H9 (cell line): ENCODE data around the gene GPC6. TPM values are rescaled to one million over a fixed set of nuclear protein-coding genes. Genes with fewer than 3 reads are reported as not detected.

Experiments
- DNase-seq: peaks from one replicate; pipeline ENCODE4 v3.0.0-alpha.2; 2017
- H2AFZ ChIP-seq: one replicate; pipeline ENCODE4 v1.6.1; 2013; ENCODE audit warnings: mild to moderate bottlenecking, low read length, control low read depth, moderate library complexity
- H2AK5ac ChIP-seq: 2 replicates; pipeline ENCODE4 v1.6.1; 2013; ENCODE audit warnings: low read length, control low read depth, mixed read lengths; ENCODE audit not compliant: insufficient read length
- H2BK120ac ChIP-seq: one replicate; pipeline ENCODE4 v1.6.1; 2013; ENCODE audit warnings: low read depth, mild to moderate bottlenecking, low read length, control low read depth, inconsistent platforms; ENCODE audit not compliant: poor library complexity, severe bottlenecking
- H2BK12ac ChIP-seq: 2 replicates; pipeline ENCODE4 v1.6.1; 2013; ENCODE audit warnings: low read length, control low read depth, mixed read lengths, low read depth; ENCODE audit not compliant: insufficient read length
- H2BK15ac ChIP-seq: 2 replicates; pipeline ENCODE4 v1.6.1; 2013; ENCODE audit warnings: low read depth, low read length, control low read depth
- H2BK20ac ChIP-seq: one replicate; pipeline ENCODE4 v1.6.1; 2013; ENCODE audit warnings: low read depth, mild to moderate bottlenecking, low read length, control low read depth, inconsistent platforms; ENCODE audit not compliant: poor library complexity, severe bottlenecking
- H2BK5ac ChIP-seq: 2 replicates; pipeline ENCODE4 v1.6.1; 2013; ENCODE audit warnings: low read length, control low read depth, mixed read lengths; ENCODE audit not compliant: insufficient read length
- H3K14ac ChIP-seq: 2 replicates; pipeline ENCODE4 v1.6.1; 2013; ENCODE audit warnings: low read length, control low read depth; ENCODE audit not compliant: insufficient read depth
- H3K18ac ChIP-seq: 2 replicates; pipeline ENCODE4 v1.6.1; 2013; ENCODE audit warnings: low read depth, mild to moderate bottlenecking, mixed read lengths, low read length, control low read depth; ENCODE audit not compliant: insufficient read length
- H3K23ac ChIP-seq: 2 replicates; pipeline ENCODE4 v1.6.1; 2013; ENCODE audit warnings: low read length, control low read depth, mixed read lengths, low read depth; ENCODE audit not compliant: insufficient read length
- H3K23me2 ChIP-seq: 2 replicates; pipeline ENCODE4 v1.6.1; 2013; ENCODE audit warnings: low read depth, mild to moderate bottlenecking, mixed read lengths, low read length, control low read depth; ENCODE audit not compliant: insufficient read length, poor library complexity, severe bottlenecking
- H3K27ac ChIP-seq: 2 replicates; pipeline ENCODE4 v1.5.1; 2013; ENCODE audit warnings: low read length, control low read depth, mixed read lengths, low read depth; ENCODE audit not compliant: insufficient read length
- H3K27me3 ChIP-seq: 2 replicates; pipeline ENCODE4 v1.6.1; 2013; ENCODE audit warnings: low read length, control low read depth, inconsistent platforms; ENCODE audit not compliant: insufficient read depth
- H3K4ac ChIP-seq: 2 replicates; pipeline ENCODE4 v1.6.1; 2013; ENCODE audit warnings: low read depth, mild to moderate bottlenecking, control low read depth, inconsistent platforms, low read length, moderate library complexity
- H3K4me1 ChIP-seq: 2 replicates; pipeline ENCODE4 v1.6.1; 2013; ENCODE audit warnings: low read length, control low read depth, inconsistent platforms; ENCODE audit not compliant: insufficient read depth
- H3K4me2 ChIP-seq: 2 replicates; pipeline ENCODE4 v1.6.1; 2013; ENCODE audit warnings: low read length, control low read depth, mixed read lengths; ENCODE audit not compliant: insufficient read length, insufficient read depth
- H3K56ac ChIP-seq: 2 replicates; pipeline ENCODE4 v1.6.1; 2013; ENCODE audit warnings: low read depth, mild to moderate bottlenecking, mixed read lengths, low read length, control low read depth; ENCODE audit not compliant: insufficient read length
- H3K79me1 ChIP-seq: 2 replicates; pipeline ENCODE4 v1.6.1; 2013; ENCODE audit warnings: low read depth, mild to moderate bottlenecking, moderate library complexity, low read length, control low read depth, inconsistent platforms; ENCODE audit not compliant: insufficient read depth, poor library complexity, severe bottlenecking
- H3K79me2 ChIP-seq: 2 replicates; pipeline ENCODE4 v1.6.1; 2013; ENCODE audit warnings: low read length, control low read depth, inconsistent platforms; ENCODE audit not compliant: insufficient read depth
- H3K9ac ChIP-seq: 2 replicates; pipeline ENCODE4 v1.6.1; 2013; ENCODE audit warnings: low read length, control low read depth, mixed read lengths; ENCODE audit not compliant: insufficient read length; ENCODE audit errors: extremely low read depth
- H3K9me3 ChIP-seq: one replicate; pipeline ENCODE4 v1.6.1; 2013; ENCODE audit warnings: low read depth, low read length, inconsistent platforms; ENCODE audit not compliant: control insufficient read depth
- H3T11ph ChIP-seq: one replicate; pipeline ENCODE4 v1.6.1; 2013; ENCODE audit warnings: mild to moderate bottlenecking, low read length, control low read depth, inconsistent platforms
- H4K20me1 ChIP-seq: one replicate; pipeline ENCODE4 v1.6.1; 2013; ENCODE audit not compliant: control insufficient read depth, insufficient read length, insufficient read depth
- H4K5ac ChIP-seq: 2 replicates; pipeline ENCODE4 v1.6.1; 2013; ENCODE audit warnings: low read depth, mild to moderate bottlenecking, mixed read lengths, low read length, control low read depth; ENCODE audit not compliant: insufficient read length
- H4K8ac ChIP-seq: replicated peaks from 2 replicates; pipeline ENCODE4 v1.6.1; 2013; ENCODE audit warnings: low read length, control low read depth, mixed read lengths, low read depth; ENCODE audit not compliant: insufficient read length
- H4K91ac ChIP-seq: 2 replicates; pipeline ENCODE4 v1.6.1; 2013; ENCODE audit warnings: low read depth, mild to moderate bottlenecking, moderate library complexity, mixed read lengths, low read length, control low read depth; ENCODE audit not compliant: insufficient read length
- H3K27ac Mint-ChIP-seq, 3 experiments: 2 replicates in 2 of 3; 3 replicates in 1 of 3; pipeline ENCODE4 v1.8.0; 2020 to 2021; ENCODE audit warnings: mixed read lengths in 3 of 3, mild to moderate bottlenecking in 1 of 3, moderate library complexity in 1 of 3
- H3K27me3 Mint-ChIP-seq: 2 replicates; pipeline ENCODE4 v1.8.0; 2021; ENCODE audit warnings: low read depth, mild to moderate bottlenecking, moderate library complexity, mixed read lengths
- H3K36me3 Mint-ChIP-seq, 3 experiments: 2 replicates in 2 of 3; 3 replicates in 1 of 3; pipeline ENCODE4 v1.8.0; 2020 to 2021; ENCODE audit warnings: low read depth in 3 of 3, mixed read lengths in 3 of 3; ENCODE audit not compliant: insufficient read depth in 1 of 3
- H3K4me1 Mint-ChIP-seq, 2 experiments: 2 replicates each; pipeline ENCODE4 v1.8.0; 2020; ENCODE audit warnings: mixed read lengths in 2 of 2
- H3K4me3 Mint-ChIP-seq, 2 experiments: 2 replicates in 1 of 2; 3 replicates in 1 of 2; pipeline ENCODE4 v1.8.0; 2020 to 2021; ENCODE audit warnings: mild to moderate bottlenecking in 2 of 2, mixed read lengths in 2 of 2, moderate library complexity in 1 of 2
- H3K9me3 Mint-ChIP-seq, 2 experiments: 2 replicates in 1 of 2; 3 replicates in 1 of 2; pipeline ENCODE4 v1.8.0; 2020; ENCODE audit warnings: mild to moderate bottlenecking in 2 of 2, mixed read lengths in 2 of 2, moderate library complexity in 1 of 2
- WGBS: extraction: QIAGEN DNeasy Blood & Tissue Kit; methylation state at CpG from one replicate; pipeline ENCODE4 v1.1.7; 2013; ENCODE audit warnings: missing lambda C conversion rate, low lambda C conversion rate, mixed read lengths; ENCODE audit not compliant: insufficient read length; ENCODE audit errors: extremely low coverage; 5-methylcytosine and 5-hydroxymethylcytosine counted together
- total RNA-seq: library from RNA; stranded (reverse); gene quantifications from 2 replicates; pipeline ENCODE4 v1.2.1, GENCODE V29; 2021
- TF ChIP-seq, protein P1 (sequence below): fragments of 200-600 bp; sonication (generic); conservative IDR thresholded peaks from 3 replicates; pipeline ENCODE4 v1.8.0; 2021; ENCODE audit warnings: antibody characterized with exemption, mild to moderate bottlenecking

Gene GPC6
- total RNA-seq, 1 experiment from 2014 or later, result 15.6 TPM

GRCh38 chr13:94154367-94154766, 927.8 kb downstream of the GPC6 start:
- Histone ChIP-seq H3K4me1 (no peaks in the 10 kb centered on the region), H3K27me3 (peaks cover under 1% of the 10 kb centered on the region; the same call in 1 of the 2 replicates), H2BK20ac (no peak overlapping the region), H2AFZ (no peak overlapping the region), H2BK12ac (no peak overlapping the region), H3K9ac (no peak overlapping the region), H4K20me1 (no peaks in the 10 kb centered on the region), H3K18ac (no peak overlapping the region), H2AK5ac (no peak overlapping the region), H3K23ac (no peak overlapping the region), H3K27ac (no peak overlapping the region), H4K5ac (no peak overlapping the region), H3K23me2 (no peaks in the 10 kb centered on the region), H2BK15ac (no peak overlapping the region), H3K9me3 (no peaks in the 10 kb centered on the region), H3K4me2 (no peak overlapping the region), H3K56ac (no peak overlapping the region), H4K91ac (no peak overlapping the region), H3K4ac (no peak overlapping the region), H4K8ac (no peak overlapping the region), H3K79me2 (no peaks in the 10 kb centered on the region), H3T11ph (no peak overlapping the region), H3K79me1 (no peaks in the 10 kb centered on the region), H3K14ac (no peak overlapping the region), H2BK120ac (no peak overlapping the region), H2BK5ac (no peak overlapping the region)
- Mint-ChIP-seq H3K36me3 (no peaks in the 10 kb centered on the region), H3K27ac (0 out of 7 replicates have a peak overlapping the region, but pooled peaks of 1 of the 3 experiments have one; percentile 12), H3K27me3 (peaks cover 33% of the 10 kb centered on the region), H3K4me3 (no peak overlapping the region), H3K9me3 (no peaks in the 10 kb centered on the region), H3K4me1 (peaks cover 10 to 11% of the 10 kb centered on the region in 2 experiments)
- TF ChIP-seq, protein P1, sequence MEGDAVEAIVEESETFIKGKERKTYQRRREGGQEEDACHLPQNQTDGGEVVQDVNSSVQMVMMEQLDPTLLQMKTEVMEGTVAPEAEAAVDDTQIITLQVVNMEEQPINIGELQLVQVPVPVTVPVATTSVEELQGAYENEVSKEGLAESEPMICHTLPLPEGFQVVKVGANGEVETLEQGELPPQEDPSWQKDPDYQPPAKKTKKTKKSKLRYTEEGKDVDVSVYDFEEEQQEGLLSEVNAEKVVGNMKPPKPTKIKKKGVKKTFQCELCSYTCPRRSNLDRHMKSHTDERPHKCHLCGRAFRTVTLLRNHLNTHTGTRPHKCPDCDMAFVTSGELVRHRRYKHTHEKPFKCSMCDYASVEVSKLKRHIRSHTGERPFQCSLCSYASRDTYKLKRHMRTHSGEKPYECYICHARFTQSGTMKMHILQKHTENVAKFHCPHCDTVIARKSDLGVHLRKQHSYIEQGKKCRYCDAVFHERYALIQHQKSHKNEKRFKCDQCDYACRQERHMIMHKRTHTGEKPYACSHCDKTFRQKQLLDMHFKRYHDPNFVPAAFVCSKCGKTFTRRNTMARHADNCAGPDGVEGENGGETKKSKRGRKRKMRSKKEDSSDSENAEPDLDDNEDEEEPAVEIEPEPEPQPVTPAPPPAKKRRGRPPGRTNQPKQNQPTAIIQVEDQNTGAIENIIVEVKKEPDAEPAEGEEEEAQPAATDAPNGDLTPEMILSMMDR, result no peak
- no peak for DNase-seq
- no CpG with 5 or more reads among the region's 2 CpGs for WGBS
